ENCODE data around the gene TUBA3E.
"Not testable (repeated sequence)": the region's sequence is repeated elsewhere in the genome, so short reads cannot be mapped to it uniquely, and the experiment has no call there.

The TUBA3E gene

GRCh38 chr2:130231656-130232055, 33.4 kb upstream of the TUBA3E start:
- Histone ChIP-seq H3K27me3 (replicated peaks) (no peaks in the 10 kb centered on the region), H3K4me3 (ENCODE audit: low read depth, low read length) (no peak overlapping the region), H3K27ac (no peak overlapping the region), H3K36me3 (replicated peaks) (no peaks in the 10 kb centered on the region)
- DNase-seq, result no peak
- in situ Hi-C loops (cut with HindIII; ENCODE audit: low pct_ligation_motif_present, low sequenced_read_pairs), result no loop called here
- TF ChIP-seq, protein P1, sequence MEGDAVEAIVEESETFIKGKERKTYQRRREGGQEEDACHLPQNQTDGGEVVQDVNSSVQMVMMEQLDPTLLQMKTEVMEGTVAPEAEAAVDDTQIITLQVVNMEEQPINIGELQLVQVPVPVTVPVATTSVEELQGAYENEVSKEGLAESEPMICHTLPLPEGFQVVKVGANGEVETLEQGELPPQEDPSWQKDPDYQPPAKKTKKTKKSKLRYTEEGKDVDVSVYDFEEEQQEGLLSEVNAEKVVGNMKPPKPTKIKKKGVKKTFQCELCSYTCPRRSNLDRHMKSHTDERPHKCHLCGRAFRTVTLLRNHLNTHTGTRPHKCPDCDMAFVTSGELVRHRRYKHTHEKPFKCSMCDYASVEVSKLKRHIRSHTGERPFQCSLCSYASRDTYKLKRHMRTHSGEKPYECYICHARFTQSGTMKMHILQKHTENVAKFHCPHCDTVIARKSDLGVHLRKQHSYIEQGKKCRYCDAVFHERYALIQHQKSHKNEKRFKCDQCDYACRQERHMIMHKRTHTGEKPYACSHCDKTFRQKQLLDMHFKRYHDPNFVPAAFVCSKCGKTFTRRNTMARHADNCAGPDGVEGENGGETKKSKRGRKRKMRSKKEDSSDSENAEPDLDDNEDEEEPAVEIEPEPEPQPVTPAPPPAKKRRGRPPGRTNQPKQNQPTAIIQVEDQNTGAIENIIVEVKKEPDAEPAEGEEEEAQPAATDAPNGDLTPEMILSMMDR (IDR thresholded peaks at IDR 0.05; ENCODE audit: low read depth, low read length, missing control alignments), result no peak

- DNase-seq; H3K27me3 ChIP-seq (replicated peaks); in situ Hi-C loops (cut with HindIII; ENCODE audit: low pct_ligation_motif_present, low sequenced_read_pairs); H3K36me3 ChIP-seq (replicated peaks); H3K27ac ChIP-seq; H3K4me3 ChIP-seq (ENCODE audit: low read depth, low read length): not testable (repeated sequence)
Observed at GRCh38 chr2:130230907-130231306, 32.7 kb upstream of the TUBA3E start.

GRCh38 chr2:130230376-130230775, 32.1 kb upstream of the TUBA3E start:
- H3K27ac ChIP-seq; in situ Hi-C loops (cut with HindIII; ENCODE audit: low pct_ligation_motif_present, low sequenced_read_pairs); H3K36me3 ChIP-seq (replicated peaks); DNase-seq; H3K4me3 ChIP-seq (ENCODE audit: low read depth, low read length); H3K27me3 ChIP-seq (replicated peaks): not testable (repeated sequence)

DNA sequence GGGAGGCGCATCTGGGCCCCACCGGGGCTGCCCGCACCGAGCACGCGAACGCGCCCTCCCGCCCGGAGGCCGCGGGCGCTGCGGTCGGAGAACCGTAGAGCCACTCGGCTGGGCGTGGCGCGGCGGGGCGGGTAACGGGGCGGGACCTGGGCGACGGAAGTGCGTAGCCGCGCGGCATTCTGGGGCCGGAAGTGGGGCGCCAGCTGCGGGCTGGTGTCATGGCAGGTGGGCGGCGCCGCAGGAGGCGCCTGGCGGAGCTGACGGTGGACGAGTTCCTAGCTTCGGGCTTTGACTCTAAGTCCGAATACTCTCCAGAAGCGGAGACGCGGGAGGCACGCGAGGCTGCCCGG, 30.9 kb upstream of the TUBA3E start:
- H3K36me3 ChIP-seq (replicated peaks); H3K27me3 ChIP-seq (replicated peaks); H3K27ac ChIP-seq; DNase-seq; in situ Hi-C loops (cut with HindIII; ENCODE audit: low pct_ligation_motif_present, low sequenced_read_pairs): not testable (repeated sequence)
- peak overlapping the region; percentile 22 for H3K4me3 ChIP-seq (ENCODE audit: low read depth, low read length)

GRCh38 chr2:130228467-130229160, 30.4 kb upstream of the TUBA3E start:
- H3K27ac ChIP-seq; DNase-seq; H3K27me3 ChIP-seq (replicated peaks); H3K4me3 ChIP-seq (ENCODE audit: low read depth, low read length); in situ Hi-C loops (cut with HindIII; ENCODE audit: low pct_ligation_motif_present, low sequenced_read_pairs); H3K36me3 ChIP-seq (replicated peaks): not testable (repeated sequence)

DNA sequence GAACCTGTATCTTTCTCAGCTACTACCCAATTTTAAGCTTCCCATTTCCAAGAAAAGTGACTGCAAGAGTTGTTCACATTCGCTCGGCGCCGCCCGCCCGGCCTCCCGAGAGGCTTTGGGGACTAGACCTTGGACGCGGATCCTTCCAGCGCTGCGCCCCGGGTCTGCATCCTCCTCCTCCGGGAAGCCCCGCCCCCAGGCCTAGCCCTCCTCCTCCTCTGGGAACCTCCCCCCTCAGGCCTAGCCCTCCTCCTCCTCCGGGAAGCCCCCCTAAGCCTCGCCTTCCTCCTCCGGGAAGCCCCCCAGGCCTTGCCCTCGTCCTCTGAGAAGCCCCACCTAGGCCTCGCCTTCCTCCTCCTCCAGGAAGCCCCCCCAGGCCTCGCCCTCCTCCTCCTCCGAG, 29.8 kb upstream of the TUBA3E start:
- H3K4me3 ChIP-seq (ENCODE audit: low read depth, low read length); in situ Hi-C loops (cut with HindIII; ENCODE audit: low pct_ligation_motif_present, low sequenced_read_pairs); DNase-seq; H3K27ac ChIP-seq; H3K36me3 ChIP-seq (replicated peaks); H3K27me3 ChIP-seq (replicated peaks): not testable (repeated sequence)

- in situ Hi-C loops (cut with HindIII; ENCODE audit: low pct_ligation_motif_present, low sequenced_read_pairs); H3K27me3 ChIP-seq (replicated peaks): not testable (repeated sequence)
Observed at GRCh38 chr2:130222523-130222922, 24.3 kb upstream of the TUBA3E start.

DNA sequence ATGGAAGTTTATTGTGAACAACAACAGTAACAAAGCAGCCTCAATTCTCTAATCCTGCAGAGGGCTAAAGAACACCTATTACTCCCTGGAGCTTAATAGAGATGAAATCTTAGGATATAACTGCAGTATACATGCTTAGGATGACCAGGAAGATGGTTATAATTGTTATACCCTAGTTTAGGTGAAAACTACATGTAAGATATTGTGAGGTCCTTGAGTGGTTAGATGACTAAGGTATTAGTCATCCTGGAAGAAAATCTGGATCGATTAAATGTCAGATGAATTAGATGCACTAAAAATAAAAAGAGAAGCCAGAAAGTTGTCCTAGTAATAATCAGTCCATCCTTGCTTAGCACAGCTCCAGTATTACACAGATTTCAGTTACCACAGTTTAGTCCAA, 22.3 kb upstream of the TUBA3E start:
- DNase-seq; H3K4me3 ChIP-seq (ENCODE audit: low read depth, low read length); H3K27ac ChIP-seq; in situ Hi-C loops (cut with HindIII; ENCODE audit: low pct_ligation_motif_present, low sequenced_read_pairs); H3K27me3 ChIP-seq (replicated peaks); H3K36me3 ChIP-seq (replicated peaks): not testable (repeated sequence)

More at GRCh38 chr2:130222523-130222922, 24.3 kb upstream of the TUBA3E start:
- not testable (repeated sequence) for DNase-seq; H3K36me3 ChIP-seq (replicated peaks); H3K4me3 ChIP-seq (ENCODE audit: low read depth, low read length); H3K27ac ChIP-seq

GRCh38 chr2:130219147-130219546, 20.9 kb upstream of the TUBA3E start:
- H3K27ac ChIP-seq; H3K36me3 ChIP-seq (replicated peaks); DNase-seq; H3K4me3 ChIP-seq (ENCODE audit: low read depth, low read length); H3K27me3 ChIP-seq (replicated peaks); in situ Hi-C loops (cut with HindIII; ENCODE audit: low pct_ligation_motif_present, low sequenced_read_pairs): not testable (repeated sequence)

GRCh38 chr2:130207051-130207450, 8.8 kb upstream of the TUBA3E start:
- H3K27ac ChIP-seq; DNase-seq; H3K36me3 ChIP-seq (replicated peaks); in situ Hi-C loops (cut with HindIII; ENCODE audit: low pct_ligation_motif_present, low sequenced_read_pairs); H3K4me3 ChIP-seq (ENCODE audit: low read depth, low read length); H3K27me3 ChIP-seq (replicated peaks): not testable (repeated sequence)

- DNase-seq; in situ Hi-C loops (cut with HindIII; ENCODE audit: low pct_ligation_motif_present, low sequenced_read_pairs); H3K4me3 ChIP-seq (ENCODE audit: low read depth, low read length); H3K27me3 ChIP-seq (replicated peaks); H3K27ac ChIP-seq; H3K36me3 ChIP-seq (replicated peaks): not testable (repeated sequence)
Observed at GRCh38 chr2:130203150-130203549, 4.9 kb upstream of the TUBA3E start.

DNA sequence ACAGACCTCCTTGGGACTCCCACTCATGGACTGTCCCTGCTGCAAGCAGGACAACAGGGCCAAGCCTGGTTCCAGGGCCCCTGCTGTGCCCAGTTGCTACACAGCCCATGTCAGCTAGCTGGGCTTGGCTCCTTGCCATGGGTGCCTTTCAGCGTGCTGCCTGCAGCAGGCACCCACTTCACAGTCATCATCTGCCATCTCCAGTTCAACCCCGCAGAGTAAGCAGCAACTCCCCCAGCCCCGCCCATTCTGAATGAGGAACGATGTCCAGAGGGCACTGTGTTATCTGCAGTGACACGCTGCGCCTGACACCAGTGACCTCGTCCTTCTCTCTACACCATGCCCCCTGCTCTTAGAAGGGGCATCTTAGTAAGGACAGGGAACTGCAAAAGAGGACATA, 4.3 kb upstream of the TUBA3E start:
- H3K4me3 ChIP-seq (ENCODE audit: low read depth, low read length); H3K27me3 ChIP-seq (replicated peaks); DNase-seq; H3K36me3 ChIP-seq (replicated peaks); in situ Hi-C loops (cut with HindIII; ENCODE audit: low pct_ligation_motif_present, low sequenced_read_pairs); H3K27ac ChIP-seq: not testable (repeated sequence)

GRCh38 chr2:130196052-130196451, 2.2 kb downstream of the TUBA3E start:
- H3K27ac ChIP-seq; H3K4me3 ChIP-seq (ENCODE audit: low read depth, low read length); H3K27me3 ChIP-seq (replicated peaks); DNase-seq; in situ Hi-C loops (cut with HindIII; ENCODE audit: low pct_ligation_motif_present, low sequenced_read_pairs); H3K36me3 ChIP-seq (replicated peaks): not testable (repeated sequence)

DNA sequence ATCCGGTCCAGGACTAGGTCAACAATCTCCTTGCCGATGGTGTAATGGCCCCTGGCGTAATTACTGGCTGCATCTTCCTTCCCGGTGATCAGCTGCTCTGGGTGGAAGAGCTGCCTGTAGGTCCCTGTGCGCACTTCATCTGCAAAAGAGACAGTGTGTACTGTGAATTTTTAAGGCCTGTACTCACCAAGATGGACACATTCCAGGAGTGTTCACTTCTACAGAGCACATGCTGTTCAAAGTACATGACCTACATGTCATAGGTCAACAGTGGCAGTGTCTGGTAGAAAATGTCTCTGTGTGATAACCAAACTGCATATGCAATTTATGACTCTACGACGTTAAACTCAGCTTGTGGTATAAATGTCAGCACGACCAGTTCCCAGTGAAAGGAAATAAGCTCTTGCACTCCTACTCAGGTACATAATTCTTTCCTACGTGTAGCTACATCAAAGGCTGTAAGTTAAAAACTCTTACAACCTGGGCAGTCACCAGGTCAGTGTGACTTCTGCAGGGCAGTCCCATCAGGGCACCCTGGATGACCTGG, 3.1 kb downstream of the TUBA3E start:
- H3K36me3 ChIP-seq (replicated peaks); H3K27ac ChIP-seq; H3K4me3 ChIP-seq (ENCODE audit: low read depth, low read length); H3K27me3 ChIP-seq (replicated peaks); in situ Hi-C loops (cut with HindIII; ENCODE audit: low pct_ligation_motif_present, low sequenced_read_pairs); DNase-seq: not testable (repeated sequence)
